Keratinocyte (primary cell): Measurements from ENCODE around the gene TXNDC8. TPM values are rescaled to one million over a fixed set of nuclear protein-coding genes. Genes with fewer than 3 reads are reported as not detected.
A peak's percentile ranks its signal among the peaks of the same experiment; 100 is the strongest.

ENCODE experiments used
- DNase-seq: peaks from one replicate; pipeline ENCODE4 v3.0.0-alpha.2; 2011; ENCODE audit warnings: low read depth, missing footprints, low spot score
- FAIRE-seq: peaks from 2 replicates; lab custom pipeline; 2011; peaks lifted over from hg19 to GRCh38; lab: Jason Lieb, UNC
- H2AFZ ChIP-seq: 2 replicates; pipeline ENCODE4 v1.6.0; 2012; ENCODE audit warnings: low read length, control low read depth, inconsistent platforms; ENCODE audit not compliant: control insufficient read depth
- H3K27ac ChIP-seq: 2 replicates; pipeline ENCODE4 v1.5.1; 2011; ENCODE audit warnings: low read length; ENCODE audit not compliant: control insufficient read depth, insufficient read depth
- H3K27me3 ChIP-seq: 3 replicates; pipeline ENCODE4 v1.6.0; 2011; ENCODE audit warnings: low read length; ENCODE audit not compliant: control insufficient read depth, insufficient read depth; ENCODE audit errors: extremely low read depth
- H3K36me3 ChIP-seq, 2 experiments: 2 replicates in 1 of 2; 3 replicates in 1 of 2; pipeline ENCODE4 v1.5.1; 2011; ENCODE audit warnings: low read length in 2 of 2, mild to moderate bottlenecking in 1 of 2; ENCODE audit not compliant: control insufficient read depth in 2 of 2, insufficient read depth in 2 of 2; ENCODE audit errors: extremely low read depth in 1 of 2
- H3K4me1 ChIP-seq: 3 replicates; pipeline ENCODE4 v1.5.1; 2011; ENCODE audit warnings: low read length; ENCODE audit not compliant: control insufficient read depth, insufficient read depth; ENCODE audit errors: extremely low read depth
- H3K4me2 ChIP-seq: 3 replicates; pipeline ENCODE4 v1.6.0; 2011; ENCODE audit warnings: low read depth, low read length; ENCODE audit not compliant: control insufficient read depth, insufficient read depth; ENCODE audit errors: extremely low read depth
- H3K4me3 ChIP-seq, 3 experiments: fragments of 200-600 bp in 1 of 3; sonication (generic) in 1 of 3; 2 replicates in 2 of 3; 3 replicates in 1 of 3; pipeline ENCODE4 v1.5.1; 2011 to 2016; ENCODE audit warnings: low read length in 3 of 3, mild to moderate bottlenecking in 3 of 3, control low read depth in 2 of 3, inconsistent platforms in 1 of 3, low read depth in 1 of 3, mixed read lengths in 1 of 3, mixed run types in 1 of 3, moderate library complexity in 1 of 3; ENCODE audit not compliant: control insufficient read depth in 2 of 3, insufficient read depth in 2 of 3; ENCODE audit errors: extremely low read depth in 1 of 3
- H3K79me2 ChIP-seq: 2 replicates; pipeline ENCODE4 v1.6.0; 2012; ENCODE audit warnings: low read length; ENCODE audit not compliant: control insufficient read depth, insufficient read depth
- H3K9ac ChIP-seq: 3 replicates; pipeline ENCODE4 v1.6.0; 2011; ENCODE audit warnings: low read length; ENCODE audit not compliant: control insufficient read depth, insufficient read depth; ENCODE audit errors: extremely low read depth
- H3K9me1 ChIP-seq: 3 replicates; pipeline ENCODE4 v1.6.0; 2011; ENCODE audit warnings: low read length; ENCODE audit not compliant: control insufficient read depth, insufficient read depth; ENCODE audit errors: extremely low read depth
- H3K9me3 ChIP-seq: 2 replicates; pipeline ENCODE4 v1.5.1; 2012; ENCODE audit warnings: low read depth, low read length; ENCODE audit not compliant: control insufficient read depth
- H4K20me1 ChIP-seq: 3 replicates; pipeline ENCODE4 v1.6.0; 2011; ENCODE audit warnings: low read length; ENCODE audit not compliant: control insufficient read depth, insufficient read depth; ENCODE audit errors: extremely low read depth
- CTCF ChIP-seq, 3 experiments: IDR thresholded peaks in 1 of 3; conservative IDR thresholded peaks in 1 of 3; optimal IDR thresholded peaks in 1 of 3; 2 replicates in 2 of 3; 3 replicates in 1 of 3; pipeline versions ENCODE3 to v1.5.1; 2011; ENCODE audit warnings: low read length in 3 of 3, mild to moderate bottlenecking in 3 of 3, moderate library complexity in 2 of 3, control low read depth in 1 of 3, inconsistent platforms in 1 of 3; ENCODE audit not compliant: insufficient read depth in 2 of 3; ENCODE audit errors: extremely low read depth in 1 of 3
- EZH2 ChIP-seq: IDR thresholded peaks from one replicate; pipeline ENCODE4 v1.6.1; 2012; ENCODE audit warnings: inconsistent platforms, mild to moderate bottlenecking, low read length, moderate library complexity
- dilution Hi-C: fragments of 300-500 bp; cut with MboI; formaldehyde crosslinking; loops from one replicate; pipeline ENCODE4 v1.7.0; 2020; ENCODE audit warnings: low sequenced_read_pairs; ENCODE audit not compliant: extremely low pct_ligation_motif_present
- polyA plus RNA-seq, 5 experiments: library from polyadenylated mRNA; depleted of rRNA in 3 of 5; stranded (reverse) in 3 of 5; stranded (forward) in 1 of 5; unstranded in 1 of 5; fragments of >200 nt; gene quantifications; 1 replicate in 1 of 5; 2 replicates in 3 of 5; 3 replicates in 1 of 5; pipeline versions ENCODE4 v1.2.1 to v1.2.3, GENCODE V29; 2011 to 2012; ENCODE audit warnings: missing spikeins in 2 of 5, low read depth in 1 of 5, low replicate concordance in 1 of 5

TXNDC8 gene
- polyA plus RNA-seq, 1 donor (not counting 4 experiments of a cell fraction or from before 2014, with no cell fraction given), result not detected

GRCh38 chr9:110282739-110283081, 55.0 kb downstream of the TXNDC8 start:
- Histone ChIP-seq H3K9me3 (no peaks in the 10 kb centered on the region), H4K20me1 (no peaks in the 10 kb centered on the region), H3K9me1 (no peaks in the 10 kb centered on the region), H3K27me3 (no peaks in the 10 kb centered on the region), H3K4me3 (no peak overlapping the region), H3K36me3 (no peaks in the 10 kb centered on the region), H3K4me1 (peaks cover 44% of the 10 kb centered on the region), H3K9ac (no peak overlapping the region), H3K79me2 (no peaks in the 10 kb centered on the region), H3K27ac (no peak overlapping the region), H3K4me2 (no peak overlapping the region), H2AFZ (no peak overlapping the region)
- no peak for TF ChIP-seq CTCF (optimal IDR thresholded peaks at IDR 0.05 in 1 of 3, IDR thresholded peaks at IDR 0.05 in 1 of 3, conservative IDR thresholded peaks at IDR 0.05 in 1 of 3; ENCODE audit: extremely low read depth in 1 of 3, insufficient read depth in 2 of 3, low read length in 3 of 3)
- no peak for TF ChIP-seq EZH2
- DNase-seq (no peak), FAIRE-seq (no peak)
- dilution Hi-C loops, result no loop called here

GRCh38 chr9:110282018-110282738, 55.5 kb downstream of the TXNDC8 start:
- peak; percentile 13 for FAIRE-seq

More at GRCh38 chr9:110282018-110282738, 55.5 kb downstream of the TXNDC8 start:
- H3K9ac ChIP-seq, result no peak overlapping the region
- H3K36me3 ChIP-seq, result no peaks in the 10 kb centered on the region
- dilution Hi-C loops, result no loop called here
- DNase-seq, result no peak
- no peak overlapping the region for H3K27ac ChIP-seq
- no peaks in the 10 kb centered on the region for H3K9me1 ChIP-seq
- H3K79me2 ChIP-seq, result no peaks in the 10 kb centered on the region
- no peak overlapping the region for H2AFZ ChIP-seq
- no peaks in the 10 kb centered on the region for H4K20me1 ChIP-seq
- TF ChIP-seq EZH2, result no peak
- no peak for TF ChIP-seq CTCF (optimal IDR thresholded peaks at IDR 0.05 in 1 of 3, IDR thresholded peaks at IDR 0.05 in 1 of 3, conservative IDR thresholded peaks at IDR 0.05 in 1 of 3; ENCODE audit: extremely low read depth in 1 of 3, insufficient read depth in 2 of 3, low read length in 3 of 3)
- no peak overlapping the region for H3K4me2 ChIP-seq
- H3K9me3 ChIP-seq, result no peaks in the 10 kb centered on the region
- no peaks in the 10 kb centered on the region for H3K27me3 ChIP-seq
- H3K4me3 ChIP-seq, result no peak overlapping the region
- peaks cover 48% of the 10 kb centered on the region for H3K4me1 ChIP-seq
